Gastroesophageal sphincter (tissue), 4 donors: ENCODE measurements around the gene MYBBP1A. TPM values are rescaled to one million over a fixed set of nuclear protein-coding genes. Genes with fewer than 3 reads are reported as not detected.

Source experiments
- ATAC-seq: fragments of 150-250 bp; one replicate; pipeline ENCODE4 v1.9.1; 2016; ENCODE audit warnings: mild to moderate bottlenecking, moderate library complexity
- H3K27ac ChIP-seq, 4 donors: fragments of 200-600 bp; sonication (generic) in 3 of 4; 1 replicate in 3 of 4; 2 replicates in 1 of 4; pipeline ENCODE4 v1.5.1; 2016 to 2019
- H3K27me3 ChIP-seq: fragments of 200-600 bp; sonication (generic); one replicate; pipeline ENCODE4 v1.5.1; 2019
- H3K36me3 ChIP-seq, 2 donors: fragments of 200-600 bp; sonication (generic); one replicate each; pipeline ENCODE4 v1.5.1; 2019; ENCODE audit warnings: control low read depth in 1 of 2
- H3K4me1 ChIP-seq, 3 donors: fragments of 200-600 bp; sonication (generic); 1 replicate in 2 of 3; 2 replicates in 1 of 3; pipeline ENCODE4 v1.5.1; 2016 to 2019; ENCODE audit warnings: control low read depth in 2 of 3
- H3K4me3 ChIP-seq, 2 donors: fragments of 200-600 bp; sonication (generic); one replicate each; pipeline ENCODE4 v1.5.1; 2019; ENCODE audit warnings: mild to moderate bottlenecking in 1 of 2, moderate library complexity in 1 of 2
- H3K9me3 ChIP-seq, 3 donors: fragments of 200-600 bp; sonication (generic); one replicate each; pipeline ENCODE4 v1.5.1; 2017 to 2019; ENCODE audit warnings: control low read depth in 2 of 3
- EP300 ChIP-seq: sonication (generic); formaldehyde crosslinking; IDR thresholded peaks from one replicate; pipeline ENCODE4 v1.6.1; 2017; ENCODE audit warnings: antibody characterized with exemption, mild to moderate bottlenecking
- POLR2A ChIP-seq, 2 donors: fragments of 450-650 bp; IDR thresholded peaks; one replicate each; pipeline ENCODE4 v1.6.1; 2017; ENCODE audit warnings: antibody characterized with exemption in 2 of 2, mild to moderate bottlenecking in 2 of 2, moderate library complexity in 1 of 2
- POLR2AphosphoS5 ChIP-seq: sonication (generic); formaldehyde crosslinking; IDR thresholded peaks from one replicate; pipeline ENCODE4 v1.6.1; 2017; ENCODE audit warnings: antibody characterized with exemption
- WGBS, 2 donors: methylation state at CpG; one replicate each; pipeline ENCODE4 v1.1.5; 2018; ENCODE audit warnings: low coverage in 1 of 2; 5-methylcytosine and 5-hydroxymethylcytosine counted together
- total RNA-seq, 4 donors: library from RNA; depleted of rRNA; stranded (reverse); fragments of >200 nt; gene quantifications; one replicate each; pipeline ENCODE4 v1.1.0, GENCODE V29; 2016
- TF ChIP-seq, protein P1 (sequence below), 4 experiments: fragments of 200-600 bp in 2 of 4; fragments of 450-650 bp in 2 of 4; sonication (generic) in 1 of 4; IDR thresholded peaks; one replicate each; pipeline ENCODE4 v1.5.1; 2017 to 2019; ENCODE audit warnings: antibody characterized with exemption in 4 of 4, mild to moderate bottlenecking in 2 of 4, moderate library complexity in 2 of 4

MYBBP1A gene
- total RNA-seq, 4 donors from 2014 or later: 19.1 to 46.4 (median 40.9) TPM

DNA sequence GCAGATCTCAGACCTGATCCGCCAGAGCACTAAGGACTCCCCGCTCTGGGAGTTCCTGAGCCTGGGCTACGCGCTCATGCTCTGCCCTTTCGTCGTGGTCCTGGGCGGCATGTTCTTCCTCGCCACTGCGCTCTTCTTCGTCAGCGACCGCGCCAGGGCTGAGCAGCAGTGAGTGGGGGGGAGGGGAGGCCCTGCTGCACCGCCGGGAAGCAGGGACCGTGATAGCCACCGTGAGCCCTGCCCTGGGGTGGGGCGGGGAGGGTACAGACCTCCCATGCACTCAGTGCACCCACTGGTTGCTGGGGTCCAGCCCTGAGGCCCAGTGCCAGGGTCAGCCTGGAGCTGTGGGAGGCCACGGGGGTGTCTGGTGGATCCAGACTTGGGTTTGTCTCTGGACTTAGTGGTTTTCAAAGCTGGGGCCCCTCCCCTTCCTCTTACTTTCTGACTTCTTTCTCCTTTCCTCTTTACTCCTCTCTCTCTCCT lies 18.9 kb downstream of the MYBBP1A start:
- peak overlapping the region in 3 of 4 donors; percentile 71 to 80 (median 75) for H3K27ac ChIP-seq
- H3K27me3 ChIP-seq: peaks cover 24% of the 10 kb centered on the region
- 33% methylated on average over 1 of the region's 19 CpGs; no CpG with 5 or more reads in 1 of the 2 donors for WGBS, 2 donors
- ATAC-seq: peak; percentile 11
- H3K4me1 ChIP-seq: peaks cover 0 to 81% (median 36%) of the 10 kb centered on the region in 3 donors
- peaks cover 0 to 40% of the 10 kb centered on the region in 2 donors for H3K36me3 ChIP-seq
- H3K9me3 ChIP-seq: no peaks in the 10 kb centered on the region
- TF ChIP-seq EP300: no peak
- TF ChIP-seq POLR2A (IDR thresholded peaks at IDR 0.05): no peak
- TF ChIP-seq POLR2AphosphoS5: no peak
- TF ChIP-seq, protein P1, sequence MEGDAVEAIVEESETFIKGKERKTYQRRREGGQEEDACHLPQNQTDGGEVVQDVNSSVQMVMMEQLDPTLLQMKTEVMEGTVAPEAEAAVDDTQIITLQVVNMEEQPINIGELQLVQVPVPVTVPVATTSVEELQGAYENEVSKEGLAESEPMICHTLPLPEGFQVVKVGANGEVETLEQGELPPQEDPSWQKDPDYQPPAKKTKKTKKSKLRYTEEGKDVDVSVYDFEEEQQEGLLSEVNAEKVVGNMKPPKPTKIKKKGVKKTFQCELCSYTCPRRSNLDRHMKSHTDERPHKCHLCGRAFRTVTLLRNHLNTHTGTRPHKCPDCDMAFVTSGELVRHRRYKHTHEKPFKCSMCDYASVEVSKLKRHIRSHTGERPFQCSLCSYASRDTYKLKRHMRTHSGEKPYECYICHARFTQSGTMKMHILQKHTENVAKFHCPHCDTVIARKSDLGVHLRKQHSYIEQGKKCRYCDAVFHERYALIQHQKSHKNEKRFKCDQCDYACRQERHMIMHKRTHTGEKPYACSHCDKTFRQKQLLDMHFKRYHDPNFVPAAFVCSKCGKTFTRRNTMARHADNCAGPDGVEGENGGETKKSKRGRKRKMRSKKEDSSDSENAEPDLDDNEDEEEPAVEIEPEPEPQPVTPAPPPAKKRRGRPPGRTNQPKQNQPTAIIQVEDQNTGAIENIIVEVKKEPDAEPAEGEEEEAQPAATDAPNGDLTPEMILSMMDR (IDR thresholded peaks at IDR 0.05): no peak
- peak overlapping the region in 1 of 2 donors; percentile 14 for H3K4me3 ChIP-seq

DNA sequence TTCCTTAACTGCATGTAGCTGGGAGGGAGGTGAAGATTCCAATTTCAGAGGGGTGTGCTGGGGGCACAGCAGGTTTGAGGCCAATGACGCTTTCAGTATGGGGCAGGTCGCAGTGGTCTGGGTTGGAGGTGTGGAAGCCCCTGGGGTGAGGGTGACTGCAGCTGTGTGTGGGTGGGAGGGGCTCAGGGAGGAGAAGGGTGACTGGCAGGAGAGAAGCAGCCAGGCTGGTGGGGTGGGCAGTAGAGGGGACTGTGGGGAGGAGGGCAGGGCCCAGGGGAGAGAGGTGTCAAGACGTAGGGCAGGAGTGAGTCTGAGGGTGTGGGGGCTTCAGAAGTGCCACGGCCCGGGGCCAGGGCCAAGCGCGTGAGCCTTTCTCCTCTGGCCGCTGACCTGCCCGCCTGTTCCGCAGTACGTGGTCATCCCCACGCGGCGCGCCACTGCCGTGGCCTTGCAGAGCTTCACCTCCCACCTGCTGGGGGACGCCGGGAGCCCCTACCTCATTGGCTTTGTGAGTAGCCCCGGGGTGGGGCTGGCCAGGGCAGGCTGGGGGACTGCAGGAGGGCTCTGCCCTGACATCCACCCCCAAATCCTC lies 19.4 kb downstream of the MYBBP1A start:
- TF ChIP-seq POLR2AphosphoS5: no peak
- H3K36me3 ChIP-seq: peaks cover 0 to 35% of the 10 kb centered on the region in 2 donors
- peak overlapping the region in 3 of 4 donors; percentile 71 to 80 (median 75) for H3K27ac ChIP-seq
- ATAC-seq: no peak
- peaks cover 24% of the 10 kb centered on the region for H3K27me3 ChIP-seq
- WGBS, 2 donors: 57 to 100% methylated on average over 2 to 5 of the region's 19 CpGs
- H3K4me1 ChIP-seq: peaks cover 0 to 78% (median 36%) of the 10 kb centered on the region in 3 donors
- H3K4me3 ChIP-seq: peak overlapping the region in 1 of 2 donors; percentile 14
- no peaks in the 10 kb centered on the region for H3K9me3 ChIP-seq

DNA sequence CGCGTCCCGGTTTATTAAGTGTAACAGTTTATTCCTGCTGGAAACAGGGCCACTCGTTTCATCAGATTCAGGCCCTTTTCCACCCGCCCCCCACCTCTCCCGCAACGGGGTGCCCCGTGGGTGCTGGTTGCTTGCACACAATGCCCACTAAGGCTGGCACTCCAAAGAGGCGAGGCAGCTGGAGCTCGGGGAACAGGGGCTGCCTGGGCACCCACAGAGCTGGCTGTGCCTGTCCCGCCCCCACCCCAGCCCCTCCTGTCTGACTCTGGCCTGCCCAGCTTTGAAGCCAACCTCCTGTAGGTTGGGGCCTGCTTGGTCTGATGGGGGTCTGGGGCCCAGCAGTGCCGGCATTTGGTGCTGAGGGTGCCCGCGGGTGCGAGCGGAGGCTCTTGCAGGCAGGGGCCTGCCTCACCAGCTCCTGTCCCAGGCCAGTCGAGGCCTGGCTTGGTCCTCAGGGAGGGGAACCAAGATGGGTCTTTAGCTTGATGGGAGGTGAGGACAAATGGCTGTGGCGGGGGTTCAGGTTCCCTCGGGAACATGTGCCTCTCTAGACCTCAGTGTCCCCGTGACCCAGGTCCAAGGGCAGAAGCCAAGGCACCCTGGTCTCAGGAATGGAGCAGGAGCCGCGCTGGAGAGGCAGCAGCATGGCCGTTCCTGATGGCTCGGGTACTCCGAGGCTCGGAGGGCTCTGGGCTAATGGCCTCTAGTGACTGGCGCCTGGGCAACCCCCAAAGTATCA lies 20.1 kb downstream of the MYBBP1A start:
- H3K9me3 ChIP-seq: no peaks in the 10 kb centered on the region
- 40 to 58% methylated on average over 1 to 2 of the region's 27 CpGs for WGBS, 2 donors
- H3K36me3 ChIP-seq: peaks cover 0 to 28% of the 10 kb centered on the region in 2 donors
- no peak for ATAC-seq
- peak overlapping the region in 3 of 4 donors; percentile 71 to 80 (median 75) for H3K27ac ChIP-seq
- peaks cover 24% of the 10 kb centered on the region for H3K27me3 ChIP-seq
- H3K4me1 ChIP-seq: peaks cover 0 to 79% (median 36%) of the 10 kb centered on the region in 3 donors
- no peak overlapping the region for H3K4me3 ChIP-seq
- TF ChIP-seq POLR2A (IDR thresholded peaks at IDR 0.05): no peak
- TF ChIP-seq, protein P1 (IDR thresholded peaks at IDR 0.05): no peak

DNA sequence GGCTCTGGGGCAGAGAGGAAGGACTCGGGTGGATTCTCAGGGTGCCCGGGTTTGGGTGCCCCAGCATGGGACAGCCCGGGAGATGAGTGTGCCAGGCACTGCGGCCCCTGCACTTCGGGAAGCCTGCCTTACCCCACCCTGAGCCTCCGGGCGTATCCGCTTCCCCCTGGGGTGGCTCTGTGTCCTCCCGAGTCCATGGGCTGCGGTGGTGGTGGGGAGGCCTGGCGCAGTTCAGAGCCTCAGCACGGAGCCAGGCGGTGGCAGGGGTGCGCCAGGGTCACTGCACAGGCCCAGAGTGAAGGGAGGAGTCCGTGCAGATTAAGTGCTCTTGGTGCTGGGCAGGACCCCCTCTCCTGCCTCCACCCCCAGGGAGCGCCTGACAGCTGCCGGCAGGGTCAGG lies 20.7 kb downstream of the MYBBP1A start:
- Histone ChIP-seq H3K9me3 (no peaks in the 10 kb centered on the region), H3K4me3 (peak overlapping the region in 1 of 2 donors; percentile 12), H3K36me3 (peaks cover 0 to 22% of the 10 kb centered on the region in 2 donors), H3K4me1 (peaks cover 0 to 79% (median 36%) of the 10 kb centered on the region in 3 donors), H3K27ac (peak overlapping the region in 3 of 4 donors; percentile 71 to 80 (median 75)), H3K27me3 (peaks cover 24% of the 10 kb centered on the region)
- ATAC-seq: no peak
- WGBS, 2 donors: 40 to 70% methylated on average over 1 to 2 of the region's 17 CpGs
- TF ChIP-seq POLR2A (IDR thresholded peaks at IDR 0.05) (no peak), POLR2AphosphoS5 (no peak), EP300 (no peak)
- TF ChIP-seq, protein P1 (IDR thresholded peaks at IDR 0.05): no peak
